NCI-H2196 treated with DMSO at 0.1 percent for 48 hours (cell line): ENCODE results near the gene FAM181A.

Source experiments
- DNase-seq: peaks from one replicate; lab custom pipeline; 2025; ENCODE audit not compliant: unreplicated experiment; lab: John Stamatoyannopoulos, UW

The FAM181A gene

DNA sequence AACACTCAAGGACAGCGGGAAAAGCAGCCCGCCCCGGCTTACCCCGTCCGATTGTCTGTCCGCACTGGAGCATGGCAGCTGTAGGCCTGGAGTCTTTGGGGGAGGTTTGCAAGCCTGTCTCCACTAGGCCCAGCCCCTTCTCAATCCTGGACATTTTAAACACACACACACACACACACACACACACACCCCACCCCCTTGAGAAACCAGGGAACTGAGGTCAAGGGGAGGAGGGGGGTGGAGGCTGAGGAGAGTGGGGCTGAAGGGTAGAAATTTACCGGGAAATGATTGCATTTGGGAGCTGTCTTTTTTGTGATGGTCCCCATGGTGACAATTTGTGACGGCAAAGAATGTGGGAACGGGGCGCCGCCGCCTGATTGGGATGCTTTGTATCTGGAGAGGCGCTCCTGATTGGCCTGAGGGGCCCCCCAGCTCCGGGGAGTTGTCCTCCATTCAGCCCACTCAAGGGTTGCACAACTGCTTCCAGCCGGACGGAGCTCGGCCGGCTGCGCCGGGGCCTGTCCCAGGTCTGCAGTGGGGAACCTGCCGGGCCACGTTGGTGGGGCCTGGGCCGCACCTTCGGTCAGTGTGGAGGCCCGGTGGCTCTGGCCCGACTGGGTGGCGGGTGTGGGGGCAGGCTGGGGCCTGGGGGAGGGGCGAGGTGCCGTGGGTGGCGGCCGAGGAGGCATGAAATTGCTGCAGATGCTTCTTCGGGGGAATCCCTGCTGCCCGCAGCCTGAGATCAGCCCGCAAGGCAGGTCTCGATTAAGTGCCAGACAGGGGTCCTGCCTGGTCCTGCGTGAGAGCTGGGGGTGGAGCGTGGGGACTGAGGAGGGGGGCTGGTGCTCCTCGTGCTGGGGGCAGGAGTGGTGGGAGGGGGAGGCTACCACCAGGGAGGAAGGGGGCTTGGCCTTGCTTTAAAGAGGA lies at the start of gene FAM181A:
Gene FAM181A (plus strand): TSS at position 472 of the 927 bp plus-strand sequence. CDS start 942 bp downstream, outside the sequence.
- DNase-seq: no peak

DNA sequence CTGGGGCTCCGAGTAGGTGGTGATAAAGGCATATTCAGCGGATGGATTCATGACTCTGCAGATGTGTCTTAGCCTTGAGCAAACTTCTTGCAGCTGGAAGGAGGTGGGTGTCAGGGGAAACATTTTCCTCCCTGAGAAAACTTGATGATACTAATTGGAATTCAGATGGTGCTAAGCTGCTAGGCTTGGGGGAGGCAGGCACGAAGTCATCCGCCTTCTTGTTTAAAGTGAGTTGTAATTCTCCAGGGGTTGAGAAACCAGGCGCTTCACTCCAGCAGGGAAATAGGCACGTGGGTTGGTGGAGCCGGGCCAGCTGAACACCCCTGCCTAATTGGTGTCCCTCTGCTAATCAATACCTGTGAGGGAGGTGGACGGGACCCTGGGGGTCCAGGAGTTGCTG lies 48.9 kb upstream of the FAM181A start:
- no peak for DNase-seq

DNA sequence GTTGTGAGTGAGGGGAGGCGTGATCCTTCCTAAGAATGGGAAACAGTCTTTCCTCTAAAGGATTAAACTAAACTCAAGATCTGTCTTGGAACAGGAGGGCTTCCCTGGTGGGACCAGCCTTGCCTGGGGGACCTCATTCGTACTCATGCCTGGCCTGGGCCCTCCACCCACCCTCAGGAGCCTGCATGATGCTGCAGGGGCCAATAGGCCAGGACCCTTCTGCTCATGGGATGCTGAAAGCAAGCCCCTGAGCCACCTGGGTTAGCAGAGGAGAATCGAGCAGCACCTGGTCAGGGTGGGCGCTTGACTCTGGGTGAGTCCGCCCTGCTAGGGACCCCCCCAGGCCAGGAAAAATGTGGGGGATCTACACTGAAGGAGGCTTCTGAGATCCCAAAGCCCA lies 48.3 kb upstream of the FAM181A start:
- no peak for DNase-seq

DNA sequence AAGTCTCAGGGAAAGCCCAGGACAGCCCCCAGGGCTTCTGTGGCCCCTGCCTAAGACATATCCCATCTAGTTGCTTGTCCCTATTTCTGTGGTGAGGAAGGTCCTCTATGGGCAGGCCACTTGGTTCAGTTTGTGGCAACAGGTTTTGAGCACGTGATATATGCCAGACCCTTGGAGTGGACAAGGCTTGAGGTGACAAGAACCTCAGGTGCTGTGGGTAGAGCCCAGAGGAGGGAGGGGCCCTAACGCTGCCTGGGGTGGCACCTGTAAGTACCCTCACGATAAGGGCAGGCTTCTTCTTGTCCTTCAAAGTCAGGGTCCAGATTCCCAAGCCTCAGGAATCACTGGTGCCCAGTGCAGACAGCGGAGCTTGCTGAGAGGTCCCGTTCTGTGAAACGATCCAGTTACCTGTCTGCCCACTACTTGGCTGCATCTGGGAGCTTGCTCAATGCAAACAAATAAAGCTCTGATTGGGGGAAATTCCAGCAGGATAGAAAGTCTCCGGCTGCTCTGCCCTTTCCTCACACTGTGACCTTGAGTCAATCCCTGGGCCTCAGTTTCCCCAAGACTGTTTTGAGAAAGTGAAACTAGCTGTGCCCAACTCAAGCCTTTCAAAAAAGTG lies 47.7 kb upstream of the FAM181A start:
- DNase-seq: no peak

DNA sequence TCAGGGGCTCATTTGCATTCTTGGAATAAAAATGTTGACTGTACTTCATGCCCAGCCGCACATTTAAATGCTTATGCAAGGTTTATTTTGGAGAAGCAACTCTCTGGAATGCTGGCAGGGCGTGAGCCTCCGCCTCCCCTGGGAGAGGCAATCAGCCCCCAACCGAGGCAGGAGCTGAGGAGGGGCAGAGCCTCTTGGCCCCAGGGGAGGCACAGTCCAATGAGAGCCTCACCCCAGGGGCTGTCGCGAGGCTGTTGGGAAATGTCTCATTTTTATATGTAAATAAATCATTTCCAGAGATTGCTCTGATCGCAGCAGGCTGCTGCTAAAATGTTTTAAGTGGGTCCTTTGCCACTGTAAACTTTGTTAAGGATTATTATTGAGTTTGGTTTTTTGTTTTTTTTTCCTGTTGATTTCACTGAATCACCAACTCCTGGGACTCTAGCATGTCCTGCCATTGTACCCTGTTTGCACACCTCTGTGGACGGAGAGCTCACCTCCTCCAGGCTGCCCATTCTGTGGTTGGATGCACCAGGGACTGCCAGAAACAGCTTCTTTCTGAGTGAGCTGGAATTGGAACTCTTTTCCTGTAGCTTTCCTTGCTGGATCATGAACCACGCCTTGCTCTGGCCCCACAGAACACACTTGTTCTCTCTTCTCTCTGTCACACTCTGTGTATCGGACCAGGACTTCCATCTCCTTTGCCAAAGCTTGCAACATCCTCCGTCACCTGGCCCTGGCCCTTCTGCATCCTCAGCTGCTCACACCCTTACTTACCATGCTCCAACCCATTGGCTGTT lies 46.9 kb upstream of the FAM181A start:
- DNase-seq: no peak

DNA sequence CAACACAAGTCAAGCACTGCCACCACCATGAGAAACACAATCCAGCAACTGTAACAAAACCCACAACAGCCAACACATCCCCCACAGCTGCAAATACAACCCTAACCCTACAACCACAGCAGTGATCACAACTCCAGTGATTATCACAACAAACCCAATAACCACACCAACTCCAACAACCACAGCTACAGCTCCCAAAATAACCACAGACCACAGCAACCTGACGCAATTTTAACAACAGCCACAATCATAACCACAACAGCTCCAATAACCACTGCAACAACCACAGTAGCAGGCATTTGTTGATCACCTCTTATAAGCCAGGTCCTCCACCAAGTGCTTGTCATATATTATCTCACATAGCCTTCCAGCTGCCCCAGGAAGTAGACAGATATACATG lies 42.2 kb upstream of the FAM181A start:
- no peak for DNase-seq

DNA sequence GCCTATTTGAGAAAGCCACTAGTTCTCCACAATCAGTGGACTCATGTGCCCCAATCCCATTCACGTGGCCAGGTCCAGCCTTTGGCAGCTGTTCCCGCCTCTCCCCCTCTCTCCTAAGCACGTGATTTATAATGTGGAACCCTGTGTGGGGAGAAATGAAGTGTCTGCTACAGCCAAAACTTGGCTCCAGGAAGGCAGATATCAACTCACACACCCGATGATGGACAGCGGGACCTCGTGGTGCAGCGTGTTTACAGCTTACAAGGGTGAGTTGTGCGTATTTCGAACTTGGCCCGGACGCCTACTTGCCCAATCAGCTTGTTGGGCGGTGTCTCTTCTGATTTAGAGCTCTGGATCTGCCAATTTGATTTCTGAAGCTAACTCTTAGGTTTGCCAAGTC lies 38.1 kb upstream of the FAM181A start:
- DNase-seq: no peak

DNA sequence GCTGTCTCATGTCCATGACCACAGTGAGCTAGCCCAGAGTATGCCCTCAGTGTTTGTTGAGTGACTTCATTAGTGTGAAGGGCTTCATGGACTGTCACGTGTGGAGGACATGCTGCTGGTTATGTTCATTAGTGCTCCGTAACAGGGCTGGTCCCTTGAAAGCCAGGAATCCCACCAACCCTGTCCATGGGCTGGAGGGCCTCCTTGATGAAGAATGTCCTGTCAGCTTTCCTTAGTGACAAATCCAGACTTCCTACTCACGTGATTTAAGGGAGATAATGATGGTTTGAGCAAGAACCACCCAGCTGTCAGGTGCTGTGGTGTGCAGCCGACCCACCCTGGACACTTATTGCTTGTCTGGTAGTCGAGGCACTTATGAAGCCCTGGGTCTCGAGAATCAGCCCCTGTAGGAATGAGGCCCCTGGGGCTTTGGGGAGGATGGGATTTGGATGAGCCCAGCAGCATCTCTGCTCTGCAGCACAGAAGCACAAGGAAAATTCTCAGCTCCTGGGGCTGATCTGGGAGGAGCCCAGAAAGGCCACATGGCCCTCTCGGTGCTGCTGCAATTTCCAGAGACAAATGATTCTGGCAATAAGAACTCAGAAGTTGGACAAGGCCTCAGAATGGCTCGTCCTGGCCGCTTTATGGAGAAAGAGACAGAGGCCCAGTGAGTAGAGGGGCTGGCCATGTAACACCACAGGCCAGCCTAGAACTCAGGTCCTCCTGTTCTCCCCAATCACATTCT lies 37.2 kb upstream of the FAM181A start:
- DNase-seq: no peak

DNA sequence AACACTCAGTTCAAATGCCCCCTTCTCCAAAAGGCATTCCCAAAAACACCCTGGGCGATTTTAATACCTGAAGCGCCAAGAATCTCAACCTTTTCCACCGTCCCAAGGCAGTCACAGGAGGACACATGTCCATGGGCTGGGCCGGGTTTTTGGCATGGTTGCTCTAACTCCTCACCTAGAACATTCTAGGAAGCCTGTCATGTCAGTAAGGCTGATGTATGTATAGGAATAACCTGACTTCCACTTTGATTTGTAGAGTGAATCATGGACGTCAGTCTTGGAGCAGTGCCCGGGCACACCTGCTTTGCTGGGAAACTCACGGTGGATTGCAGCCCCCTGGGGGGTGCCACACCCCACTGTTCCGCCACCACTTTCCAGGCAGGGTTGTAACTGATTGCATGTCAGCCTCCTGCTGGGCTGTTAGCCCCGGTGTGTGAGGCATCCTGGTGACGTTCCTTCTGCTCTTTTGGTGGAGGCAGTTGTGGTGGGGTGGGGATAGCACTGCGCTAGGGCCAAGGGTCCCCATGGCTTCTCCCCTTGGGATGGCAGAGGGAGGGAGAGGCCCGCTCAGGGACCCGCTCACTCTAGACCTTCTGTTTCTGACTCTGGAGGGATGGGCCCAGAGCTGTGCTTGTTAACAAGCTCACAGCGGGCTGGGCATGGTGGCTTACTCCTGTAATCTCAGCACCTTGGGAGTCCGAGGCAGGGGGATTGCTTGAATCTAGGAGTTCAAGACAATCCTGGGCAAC lies 35.2 kb upstream of the FAM181A start:
- no peak for DNase-seq

DNA sequence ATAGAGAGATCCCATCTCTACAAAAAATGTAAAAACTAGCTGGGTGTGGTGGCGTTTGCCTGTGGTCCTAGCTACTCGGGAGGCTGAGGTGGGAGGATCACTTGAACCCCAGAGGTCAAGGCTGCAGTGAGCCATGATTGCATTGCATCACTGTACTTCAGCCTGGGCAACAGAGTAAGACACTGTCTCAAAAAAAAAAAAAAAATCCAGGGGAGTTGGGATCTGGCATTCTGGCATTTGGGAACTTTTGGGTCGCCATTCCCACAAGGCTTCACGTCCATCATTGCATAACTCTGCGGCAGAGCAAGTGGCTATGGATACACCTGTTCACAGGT lies 34.7 kb upstream of the FAM181A start:
- DNase-seq: no peak

DNA sequence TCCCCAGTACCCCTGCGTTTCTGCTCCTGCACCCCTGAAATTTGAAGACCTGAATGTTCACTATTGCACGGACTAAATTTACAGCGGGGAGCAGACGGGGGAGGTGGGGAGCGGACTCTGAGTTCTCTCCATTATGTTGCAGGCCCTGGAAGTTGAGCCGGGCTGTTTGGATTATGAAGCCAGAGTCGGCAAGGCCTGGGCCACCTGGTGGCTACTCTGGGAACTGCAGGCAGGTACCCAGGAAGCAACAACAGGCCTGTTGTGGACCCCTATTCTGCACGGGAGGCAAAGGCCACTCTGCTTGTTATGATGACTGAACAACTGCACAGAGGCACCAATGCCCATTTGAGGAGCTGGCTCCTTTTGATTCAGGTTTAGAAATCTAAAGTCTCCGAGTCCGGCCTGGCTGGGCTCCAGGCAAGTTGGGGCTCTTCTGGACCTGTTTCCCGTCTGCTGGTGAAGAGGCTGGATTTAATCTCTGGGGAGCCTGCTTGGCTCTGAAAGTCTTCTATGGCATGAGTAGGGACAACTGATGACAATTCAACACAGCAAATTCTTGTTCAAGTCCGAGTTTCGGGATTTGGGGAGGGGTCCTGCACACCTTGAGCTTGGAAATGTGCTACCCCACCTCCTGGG lies 34.1 kb upstream of the FAM181A start:
- no peak for DNase-seq

DNA sequence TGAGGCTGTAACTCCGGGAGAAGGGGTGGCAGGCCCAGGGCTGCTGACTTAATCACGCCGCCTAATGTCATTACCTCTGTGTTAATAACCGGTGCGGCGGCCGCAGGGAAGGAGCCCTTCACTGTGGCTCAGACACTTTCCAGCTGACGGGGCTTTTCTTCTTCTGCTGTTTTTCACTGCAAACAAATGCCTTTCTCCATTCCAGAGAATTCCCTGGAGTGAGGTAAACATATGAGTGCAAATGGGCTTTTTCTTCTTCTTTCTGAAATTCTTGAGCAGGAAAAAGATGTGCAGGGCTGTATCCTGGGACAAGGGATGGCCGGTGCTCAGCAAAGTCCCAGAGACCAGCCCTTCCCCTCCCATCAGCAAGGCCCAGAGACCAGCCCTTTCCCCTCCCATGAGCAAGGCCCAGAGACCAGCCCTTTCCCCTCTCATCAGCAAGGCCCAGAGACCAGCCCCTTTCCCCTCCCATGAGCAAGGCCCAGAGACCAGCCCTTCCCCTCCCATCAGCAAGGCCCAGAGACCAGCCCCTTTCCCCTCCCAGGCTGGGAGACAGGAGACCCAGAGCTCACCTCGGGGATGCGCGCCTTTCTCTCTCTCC lies 33.4 kb upstream of the FAM181A start:
- DNase-seq: no peak

DNA sequence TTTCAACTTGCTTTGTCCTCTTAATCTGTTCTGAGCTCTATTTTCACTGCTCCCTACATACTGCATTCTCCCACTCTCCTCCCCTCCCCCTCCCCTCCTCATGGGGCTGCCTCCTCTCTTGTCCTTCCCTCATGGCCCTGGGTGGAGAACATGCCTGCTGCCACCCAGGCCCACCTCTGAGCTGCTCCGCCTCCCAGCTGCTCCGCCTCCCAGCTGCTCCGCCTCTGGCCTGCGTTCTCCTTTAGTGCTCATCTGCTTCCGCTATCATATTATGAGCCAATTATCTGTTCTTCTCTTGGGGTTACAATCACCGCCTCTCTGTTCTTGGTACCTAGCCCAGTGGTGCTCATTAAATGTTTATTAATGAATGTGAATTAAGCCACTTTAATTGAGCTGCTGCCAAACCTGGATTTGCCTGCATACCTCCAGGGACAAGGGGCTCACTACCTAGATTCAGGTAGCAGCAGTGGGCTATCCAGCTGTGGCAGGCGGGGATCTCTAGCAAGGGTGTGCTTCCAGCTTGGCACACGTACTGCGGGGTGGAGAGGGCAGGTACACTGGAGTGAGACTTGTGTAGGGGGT lies 32.0 kb upstream of the FAM181A start:
- DNase-seq: no peak

DNA sequence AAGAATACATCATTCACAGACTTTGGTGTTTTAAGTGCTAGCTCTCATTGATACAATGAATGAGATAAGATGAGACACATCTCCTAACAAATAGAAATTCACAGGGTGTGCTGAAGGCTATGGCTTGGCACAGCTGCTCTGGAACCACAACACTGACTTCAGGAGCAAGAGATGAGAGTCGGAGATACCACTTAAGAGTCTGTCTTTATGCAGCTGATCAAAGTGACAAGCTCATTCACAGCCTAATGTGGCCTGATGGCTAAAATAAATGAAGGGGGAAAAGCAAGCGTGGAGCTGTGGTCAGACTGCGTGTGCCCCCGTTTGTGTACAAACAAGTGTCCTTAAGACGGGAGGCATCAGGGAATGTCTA lies 29.7 kb upstream of the FAM181A start:
- DNase-seq: no peak

DNA sequence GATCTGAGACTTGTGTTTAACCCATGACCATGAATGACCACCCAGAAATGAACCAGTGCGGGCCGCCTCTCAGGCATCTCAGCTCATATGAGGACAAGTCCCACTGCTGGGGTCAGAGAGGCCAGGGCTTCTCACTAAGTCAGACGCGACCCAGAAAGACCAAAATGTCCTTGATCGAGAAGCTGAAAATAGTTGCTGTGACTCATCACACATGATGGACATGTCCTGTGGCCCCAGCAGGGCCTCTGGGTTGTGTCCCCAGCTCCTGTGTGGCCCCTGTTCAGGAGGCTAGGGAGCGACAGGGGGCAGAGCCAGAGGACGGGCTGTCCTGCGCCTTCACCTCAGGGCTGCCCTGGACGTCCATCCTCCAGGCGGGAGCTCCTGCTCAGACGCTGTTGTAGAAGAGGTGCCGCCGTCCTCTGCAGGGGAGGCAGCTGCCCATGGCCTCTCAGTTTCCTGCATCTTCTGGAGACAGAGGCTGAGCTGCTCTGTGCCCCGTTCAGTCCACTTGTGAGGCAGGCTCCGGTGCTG lies 29.0 kb upstream of the FAM181A start:
- DNase-seq: no peak

DNA sequence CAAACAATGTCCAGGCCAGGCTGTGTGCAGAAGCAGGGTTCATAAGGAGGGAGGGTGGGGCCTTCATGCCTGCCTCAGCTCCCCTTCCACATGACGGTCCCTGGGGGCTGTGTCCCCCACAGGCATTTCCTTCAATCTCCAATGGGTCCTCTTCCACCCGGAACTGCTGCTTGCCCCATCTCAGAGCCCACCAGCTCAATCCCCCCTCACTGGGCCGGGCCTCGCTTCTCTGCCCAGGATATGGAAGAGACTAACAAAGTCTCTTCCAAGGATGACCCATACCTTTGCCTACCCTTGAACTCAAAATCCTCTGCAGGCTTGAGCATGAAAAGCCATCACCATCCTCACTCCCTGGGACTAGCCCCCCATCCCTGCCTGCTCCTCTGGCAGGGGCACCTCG lies 28.4 kb upstream of the FAM181A start:
- no peak for DNase-seq

DNA sequence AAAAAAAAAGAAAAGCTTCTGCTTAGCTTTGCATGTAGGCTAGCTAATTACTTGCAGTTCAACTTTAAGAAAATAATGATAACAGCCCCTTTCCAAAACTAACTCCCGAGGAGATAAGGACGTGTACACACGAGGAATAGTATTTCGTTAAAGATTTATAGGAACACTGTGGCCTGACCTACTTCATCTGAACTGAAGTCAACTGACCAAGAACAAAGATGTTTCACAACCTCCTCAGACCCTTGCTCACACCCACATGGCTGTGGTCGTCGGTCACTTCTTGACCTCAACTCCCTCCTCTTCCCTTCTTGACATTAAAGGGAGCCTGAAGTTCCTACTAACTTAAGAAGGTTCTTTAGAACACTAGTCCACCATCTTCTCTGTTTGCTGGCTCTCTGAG lies 25.3 kb upstream of the FAM181A start:
- no peak for DNase-seq

DNA sequence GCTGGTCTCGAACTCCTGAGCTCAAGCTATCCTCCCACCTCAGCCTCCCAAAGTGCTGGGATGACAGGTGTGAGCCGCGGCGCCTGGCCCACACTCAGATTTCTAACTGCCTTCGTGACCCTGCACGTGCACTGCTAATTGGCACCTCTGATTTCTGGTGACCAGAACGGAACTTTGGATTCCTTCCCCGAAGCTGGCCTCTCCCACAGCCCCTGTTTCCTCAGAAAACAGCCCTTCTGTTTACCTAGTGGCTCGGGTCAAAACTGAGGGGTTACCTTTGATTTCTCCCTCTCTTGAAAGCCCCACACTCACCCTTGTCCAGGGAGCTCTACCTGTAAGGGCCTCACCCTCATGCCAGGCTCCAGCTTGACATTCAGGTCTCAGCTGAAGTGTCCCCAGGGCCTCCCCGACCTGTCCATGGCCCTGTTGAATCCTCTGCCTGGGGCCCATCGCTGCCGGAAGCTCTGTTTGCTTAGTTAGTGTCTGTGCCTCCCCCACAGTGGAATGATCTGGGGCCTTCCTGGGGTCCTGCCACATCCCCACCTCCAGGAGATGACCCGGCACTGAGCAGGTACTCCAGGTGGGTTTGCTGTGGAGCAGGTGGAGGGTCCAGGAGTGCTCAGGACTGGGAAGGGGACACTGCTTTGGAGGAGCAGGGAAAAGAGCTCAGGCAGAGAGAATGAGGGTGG lies 24.4 kb upstream of the FAM181A start:
- DNase-seq: no peak
